K562 (cell line): ENCODE data around the gene MAGT1.
"Not testable (repeated sequence)": the region's sequence is repeated elsewhere in the genome, so short reads cannot be mapped to it uniquely, and the experiment has no call there.

Source experiments
- CREB3 ChIP-seq: fragments of 450-650 bp; conservative IDR thresholded peaks from 2 replicates; pipeline ENCODE4 v1.6.1; 2016; ENCODE audit warnings: missing genetic modification characterization, low read depth, mild to moderate bottlenecking, missing compliant biosample characterization, moderate library complexity
- CTCF ChIP-seq, 3 experiments: IDR thresholded peaks in 2 of 3; conservative IDR thresholded peaks in 1 of 3; 2 replicates each; pipeline ENCODE4 v1.5.1; 2011 to 2012; ENCODE audit warnings: low read length in 3 of 3, mild to moderate bottlenecking in 3 of 3, control low read depth in 2 of 3, improper control_type of control experiment in 1 of 3, inconsistent platforms in 1 of 3, low read depth in 1 of 3, mixed read lengths in 1 of 3, moderate library complexity in 1 of 3; ENCODE audit not compliant: insufficient read depth in 2 of 3
- HDAC2 ChIP-seq: fragments of 450-650 bp; IDR thresholded peaks from 2 replicates; pipeline ENCODE4 v1.6.1; 2016; ENCODE audit warnings: mild to moderate bottlenecking
- NELFE ChIP-seq: IDR thresholded peaks from 2 replicates; pipeline ENCODE4 v1.6.1; 2011; ENCODE audit warnings: mild to moderate bottlenecking; ENCODE audit not compliant: insufficient read depth, insufficient read length
- NR1H2 ChIP-seq: sonication (generic); formaldehyde crosslinking; IDR thresholded peaks from 2 replicates; pipeline ENCODE4 v1.4.0; 2020; ENCODE audit warnings: mild to moderate bottlenecking, missing genetic modification reagents
- TAF1 ChIP-seq: IDR thresholded peaks from 2 replicates; pipeline ENCODE4 v1.6.1; 2011; ENCODE audit warnings: mild to moderate bottlenecking, low read length, moderate library complexity; ENCODE audit not compliant: insufficient read depth, control insufficient read depth, severe bottlenecking; ENCODE audit errors: extremely low read depth
- TBL1XR1 ChIP-seq, 2 experiments: IDR thresholded peaks; 2 replicates each; pipeline ENCODE4 v1.6.1; 2012; ENCODE audit warnings: improper control_type of control experiment in 2 of 2, low read length in 2 of 2, mild to moderate bottlenecking in 1 of 2
- ZNF766 ChIP-seq: fragments of 200-800 bp; sonication (Bioruptor generic); conservative IDR thresholded peaks from 2 replicates; pipeline ENCODE4 v1.6.1; 2016; ENCODE audit warnings: missing genetic modification characterization, missing compliant biosample characterization
- TF ChIP-seq, protein P1 (sequence below), 2 experiments: fragments of 450-650 bp; conservative IDR thresholded peaks; 2 replicates each; pipeline ENCODE4 v1.6.1; 2017; ENCODE audit warnings: mild to moderate bottlenecking in 2 of 2, moderate library complexity in 2 of 2
- TF ChIP-seq, protein P2 (sequence below): fragments of 450-650 bp; IDR thresholded peaks from 2 replicates; pipeline ENCODE4 v1.6.1; 2017; ENCODE audit warnings: mild to moderate bottlenecking, moderate library complexity
- TF ChIP-seq, protein P3 (sequence below): sonication (generic); formaldehyde crosslinking; IDR thresholded peaks from 2 replicates; pipeline ENCODE4 v1.8.1; 2023; ENCODE audit warnings: mild to moderate bottlenecking, missing genetic modification reagents

DNA sequence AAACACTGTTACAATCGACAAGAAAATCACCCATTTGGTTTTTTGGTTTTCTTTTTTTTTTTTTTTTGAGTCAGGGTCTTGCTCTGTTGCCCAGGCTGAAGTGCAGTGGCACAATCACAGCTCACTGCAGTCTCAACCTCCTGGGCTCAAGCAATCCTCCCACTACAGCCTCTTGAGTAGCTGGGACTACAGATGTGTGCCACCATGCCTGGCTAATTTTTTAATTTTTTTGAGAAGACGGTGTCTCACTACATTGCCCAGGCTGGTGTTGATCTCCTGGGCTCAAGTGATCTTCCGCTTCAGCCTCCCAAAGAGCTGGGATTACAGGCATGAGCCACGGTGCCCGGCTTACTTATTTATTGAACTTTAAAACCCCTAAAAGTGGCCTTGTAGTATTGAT, 63.7 kb downstream of the MAGT1 start:
- not testable (repeated sequence) for TF ChIP-seq TAF1; CTCF (IDR thresholded peaks at IDR 0.05 in 2 of 3, conservative IDR thresholded peaks at IDR 0.05 in 1 of 3; ENCODE audit: insufficient read depth in 2 of 3, low read depth in 1 of 3, low read length in 3 of 3); CREB3 (tag); NELFE; ZNF766 (CRISPR knock-in tag); NR1H2 (CRISPR knock-in tag); TBL1XR1 (IDR thresholded peaks at IDR 0.05; ENCODE audit: low read length in 2 of 2); HDAC2
- TF ChIP-seq, protein P1, sequence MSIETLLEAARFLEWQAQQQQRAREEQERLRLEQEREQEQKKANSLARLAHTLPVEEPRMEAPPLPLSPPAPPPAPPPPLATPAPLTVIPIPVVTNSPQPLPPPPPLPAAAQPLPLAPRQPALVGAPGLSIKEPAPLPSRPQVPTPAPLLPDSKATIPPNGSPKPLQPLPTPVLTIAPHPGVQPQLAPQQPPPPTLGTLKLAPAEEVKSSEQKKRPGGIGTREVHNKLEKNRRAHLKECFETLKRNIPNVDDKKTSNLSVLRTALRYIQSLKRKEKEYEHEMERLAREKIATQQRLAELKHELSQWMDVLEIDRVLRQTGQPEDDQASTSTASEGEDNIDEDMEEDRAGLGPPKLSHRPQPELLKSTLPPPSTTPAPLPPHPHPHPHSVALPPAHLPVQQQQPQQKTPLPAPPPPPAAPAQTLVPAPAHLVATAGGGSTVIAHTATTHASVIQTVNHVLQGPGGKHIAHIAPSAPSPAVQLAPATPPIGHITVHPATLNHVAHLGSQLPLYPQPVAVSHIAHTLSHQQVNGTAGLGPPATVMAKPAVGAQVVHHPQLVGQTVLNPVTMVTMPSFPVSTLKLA (conservative IDR thresholded peaks at IDR 0.05) = not testable (repeated sequence)
- TF ChIP-seq, protein P2, sequence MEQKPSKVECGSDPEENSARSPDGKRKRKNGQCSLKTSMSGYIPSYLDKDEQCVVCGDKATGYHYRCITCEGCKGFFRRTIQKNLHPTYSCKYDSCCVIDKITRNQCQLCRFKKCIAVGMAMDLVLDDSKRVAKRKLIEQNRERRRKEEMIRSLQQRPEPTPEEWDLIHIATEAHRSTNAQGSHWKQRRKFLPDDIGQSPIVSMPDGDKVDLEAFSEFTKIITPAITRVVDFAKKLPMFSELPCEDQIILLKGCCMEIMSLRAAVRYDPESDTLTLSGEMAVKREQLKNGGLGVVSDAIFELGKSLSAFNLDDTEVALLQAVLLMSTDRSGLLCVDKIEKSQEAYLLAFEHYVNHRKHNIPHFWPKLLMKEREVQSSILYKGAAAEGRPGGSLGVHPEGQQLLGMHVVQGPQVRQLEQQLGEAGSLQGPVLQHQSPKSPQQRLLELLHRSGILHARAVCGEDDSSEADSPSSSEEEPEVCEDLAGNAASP = not testable (repeated sequence)
- TF ChIP-seq, protein P3, sequence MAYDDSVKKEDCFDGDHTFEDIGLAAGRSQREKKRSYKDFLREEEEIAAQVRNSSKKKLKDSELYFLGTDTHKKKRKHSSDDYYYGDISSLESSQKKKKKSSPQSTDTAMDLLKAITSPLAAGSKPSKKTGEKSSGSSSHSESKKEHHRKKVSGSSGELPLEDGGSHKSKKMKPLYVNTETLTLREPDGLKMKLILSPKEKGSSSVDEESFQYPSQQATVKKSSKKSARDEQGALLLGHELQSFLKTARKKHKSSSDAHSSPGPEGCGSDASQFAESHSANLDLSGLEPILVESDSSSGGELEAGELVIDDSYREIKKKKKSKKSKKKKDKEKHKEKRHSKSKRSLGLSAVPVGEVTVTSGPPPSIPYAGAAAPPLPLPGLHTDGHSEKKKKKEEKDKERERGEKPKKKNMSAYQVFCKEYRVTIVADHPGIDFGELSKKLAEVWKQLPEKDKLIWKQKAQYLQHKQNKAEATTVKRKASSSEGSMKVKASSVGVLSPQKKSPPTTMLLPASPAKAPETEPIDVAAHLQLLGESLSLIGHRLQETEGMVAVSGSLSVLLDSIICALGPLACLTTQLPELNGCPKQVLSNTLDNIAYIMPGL (CRISPR knock-in tag) = not testable (repeated sequence)
